ENCODE measurements around the gene COX5B. TPM values are rescaled to one million over a fixed set of nuclear protein-coding genes. Genes with fewer than 3 reads are reported as not detected.
"Not testable (repeated sequence)": the region's sequence is repeated elsewhere in the genome, so short reads cannot be mapped to it uniquely, and the experiment has no call there.

Gene COX5B
- polyA plus RNA-seq, 1 donor from 2014 or later: 616 TPM

DNA sequence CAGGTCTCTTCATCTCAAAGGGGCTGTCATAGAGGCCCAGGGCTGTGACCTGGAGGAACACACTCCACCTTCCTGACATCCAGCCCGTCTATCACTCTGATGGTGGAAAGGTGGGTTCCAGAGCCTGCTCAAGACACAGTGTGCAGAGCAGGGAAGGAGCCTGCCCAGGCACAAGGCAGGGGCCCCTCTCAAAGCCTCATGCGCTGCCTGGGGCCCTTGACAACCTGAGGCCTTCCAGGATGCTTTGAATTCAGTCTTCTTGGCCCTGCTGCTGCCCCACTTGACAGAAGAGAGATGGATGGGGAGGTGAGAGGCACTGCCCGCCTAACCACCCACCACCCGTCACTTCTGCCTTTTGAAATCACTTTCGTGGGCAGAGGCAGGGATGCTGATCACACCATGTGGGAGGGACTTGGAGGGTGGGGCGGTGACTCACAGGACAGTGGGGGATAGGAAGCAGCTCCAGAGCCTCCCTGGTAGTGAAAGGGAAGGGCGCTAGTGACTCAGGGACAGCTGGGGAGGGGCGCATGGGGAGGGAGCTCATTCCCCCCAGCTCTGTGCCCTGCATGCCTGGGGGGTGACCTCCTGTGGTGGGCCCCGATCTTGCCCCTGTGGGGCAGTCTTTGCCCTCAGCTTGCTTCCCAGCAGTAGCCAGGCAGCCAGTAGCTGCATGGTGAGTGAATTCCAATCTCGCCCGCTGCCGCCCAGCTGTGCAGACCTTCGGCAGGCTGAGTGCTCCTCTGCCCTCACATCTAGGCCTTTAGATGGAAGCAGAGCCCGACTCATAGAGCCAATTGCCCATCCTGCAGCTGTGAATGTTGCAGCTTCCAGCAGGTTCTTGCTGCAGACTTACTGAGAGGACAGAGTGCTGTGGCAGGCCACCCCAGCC is 26.7 kb upstream of the COX5B start:
- H3F3A ChIP-seq (ENCODE audit: insufficient read depth, low read length, poor library complexity, severe bottlenecking); H3K4me2 ChIP-seq (ENCODE audit: low read length); H3K79me2 ChIP-seq (replicated peaks; ENCODE audit: insufficient read depth, low read length); H3K9ac ChIP-seq (ENCODE audit: low read length); H3K9me3 ChIP-seq (ENCODE audit: low read length); H3K9me2 ChIP-seq (ENCODE audit: insufficient read depth, low read length); H3K27me3 ChIP-seq (ENCODE audit: insufficient read depth, low read depth, low read length); H3K4me3 ChIP-seq (ENCODE audit: low read length); H3K36me3 ChIP-seq (ENCODE audit: insufficient read depth, low read length); H2AFZ ChIP-seq (ENCODE audit: low read depth, low read length); H3K27ac ChIP-seq (ENCODE audit: low read length); H4K20me1 ChIP-seq (ENCODE audit: insufficient read depth): not testable (repeated sequence)

DNA sequence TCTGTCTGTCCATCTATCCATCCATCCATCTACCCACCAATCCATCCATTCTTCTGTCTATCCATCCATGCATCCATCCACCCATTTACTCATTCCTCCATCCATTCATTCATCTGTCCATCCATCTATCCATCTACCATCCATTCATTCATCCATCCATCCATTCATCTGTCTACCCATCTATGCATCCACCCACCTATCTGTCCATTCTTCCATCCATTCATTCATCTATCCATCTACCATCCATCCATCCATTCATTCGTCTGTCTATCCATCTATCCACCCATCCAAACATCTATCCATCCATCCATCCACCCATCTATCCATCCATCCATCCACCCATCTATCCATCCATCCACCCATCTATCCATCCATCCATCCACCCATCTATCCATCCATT is 25.4 kb upstream of the COX5B start:
- H3K9me3 ChIP-seq (ENCODE audit: low read length); H2AFZ ChIP-seq (ENCODE audit: low read depth, low read length); H3K79me2 ChIP-seq (replicated peaks; ENCODE audit: insufficient read depth, low read length); H3F3A ChIP-seq (ENCODE audit: insufficient read depth, low read length, poor library complexity, severe bottlenecking); H3K4me2 ChIP-seq (ENCODE audit: low read length); H3K4me3 ChIP-seq (ENCODE audit: low read length); H3K27ac ChIP-seq (ENCODE audit: low read length); H3K9ac ChIP-seq (ENCODE audit: low read length); H3K27me3 ChIP-seq (ENCODE audit: insufficient read depth, low read depth, low read length); H3K36me3 ChIP-seq (ENCODE audit: insufficient read depth, low read length); H4K20me1 ChIP-seq (ENCODE audit: insufficient read depth); H3K9me2 ChIP-seq (ENCODE audit: insufficient read depth, low read length): not testable (repeated sequence)

GRCh38 chr2:97622976-97623375 is 22.9 kb upstream of the COX5B start:
- not testable (repeated sequence) for H3K36me3 ChIP-seq (ENCODE audit: insufficient read depth, low read length); H3K4me3 ChIP-seq (ENCODE audit: low read length); H3K9me3 ChIP-seq (ENCODE audit: low read length); H3K4me2 ChIP-seq (ENCODE audit: low read length); H3K27ac ChIP-seq (ENCODE audit: low read length); H2AFZ ChIP-seq (ENCODE audit: low read depth, low read length); H3F3A ChIP-seq (ENCODE audit: insufficient read depth, low read length, poor library complexity, severe bottlenecking); H4K20me1 ChIP-seq (ENCODE audit: insufficient read depth); H3K27me3 ChIP-seq (ENCODE audit: insufficient read depth, low read depth, low read length); H3K9me2 ChIP-seq (ENCODE audit: insufficient read depth, low read length); H3K79me2 ChIP-seq (replicated peaks; ENCODE audit: insufficient read depth, low read length); H3K9ac ChIP-seq (ENCODE audit: low read length)

DNA sequence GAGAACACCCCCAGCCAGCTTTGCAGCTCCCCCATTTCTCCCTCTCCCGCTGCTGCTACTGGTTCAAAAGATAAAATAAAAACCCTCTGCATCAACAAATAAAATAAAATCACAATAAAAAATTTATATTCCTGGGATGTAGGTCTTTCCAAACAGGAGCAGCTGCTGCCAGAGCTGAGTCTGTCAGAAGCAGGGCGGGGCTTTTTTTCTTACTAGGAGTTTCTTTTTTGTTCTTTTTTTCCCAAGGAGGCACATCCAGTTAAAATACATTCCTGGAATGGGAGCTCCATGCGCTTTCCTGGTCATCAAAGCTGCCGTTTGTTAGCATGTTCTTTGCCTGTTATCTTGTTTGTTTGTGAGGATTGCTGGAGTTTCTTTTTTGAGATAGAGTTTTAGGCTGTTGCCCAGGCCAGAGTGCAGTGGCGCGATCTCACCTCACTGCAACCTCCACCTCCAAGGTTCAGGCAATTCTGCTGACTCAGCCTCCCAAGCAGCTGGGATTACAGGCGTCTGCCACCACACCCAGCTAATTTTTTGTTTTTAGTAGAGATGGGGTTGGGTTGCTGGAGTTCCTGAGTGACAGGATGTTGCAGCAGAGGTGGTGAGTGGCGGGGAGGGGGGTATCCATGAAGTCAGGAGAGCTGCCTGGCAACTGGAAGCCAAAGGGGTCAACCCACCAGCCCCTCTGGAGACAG is 20.4 kb upstream of the COX5B start:
- H3K9me2 ChIP-seq (ENCODE audit: insufficient read depth, low read length); H3K27ac ChIP-seq (ENCODE audit: low read length); H3K79me2 ChIP-seq (replicated peaks; ENCODE audit: insufficient read depth, low read length); H3K4me3 ChIP-seq (ENCODE audit: low read length); H3K9ac ChIP-seq (ENCODE audit: low read length); H3K27me3 ChIP-seq (ENCODE audit: insufficient read depth, low read depth, low read length); H2AFZ ChIP-seq (ENCODE audit: low read depth, low read length); H3F3A ChIP-seq (ENCODE audit: insufficient read depth, low read length, poor library complexity, severe bottlenecking); H4K20me1 ChIP-seq (ENCODE audit: insufficient read depth); H3K4me2 ChIP-seq (ENCODE audit: low read length); H3K36me3 ChIP-seq (ENCODE audit: insufficient read depth, low read length); H3K9me3 ChIP-seq (ENCODE audit: low read length): not testable (repeated sequence)

GRCh38 chr2:97626049-97626430 is 19.8 kb upstream of the COX5B start:
- not testable (repeated sequence) for H3K27ac ChIP-seq (ENCODE audit: low read length); H3K9me3 ChIP-seq (ENCODE audit: low read length); H2AFZ ChIP-seq (ENCODE audit: low read depth, low read length); H4K20me1 ChIP-seq (ENCODE audit: insufficient read depth); H3K4me2 ChIP-seq (ENCODE audit: low read length); H3F3A ChIP-seq (ENCODE audit: insufficient read depth, low read length, poor library complexity, severe bottlenecking); H3K79me2 ChIP-seq (replicated peaks; ENCODE audit: insufficient read depth, low read length); H3K4me3 ChIP-seq (ENCODE audit: low read length); H3K36me3 ChIP-seq (ENCODE audit: insufficient read depth, low read length); H3K27me3 ChIP-seq (ENCODE audit: insufficient read depth, low read depth, low read length); H3K9ac ChIP-seq (ENCODE audit: low read length); H3K9me2 ChIP-seq (ENCODE audit: insufficient read depth, low read length)
